ENCODE measurements around the gene OPRM1.

GRCh38 chr6:154234019-154234772, 195.2 kb downstream of the OPRM1 start:
- TF ChIP-seq POLR2A (IDR thresholded peaks at IDR 0.05): no peak
- no peak for TF ChIP-seq POLR2AphosphoS5 (IDR thresholded peaks at IDR 0.05)

All from breast epithelium (tissue), 3 donors.